Measurements from ENCODE around the gene MTREX. TPM values are rescaled to one million over a fixed set of nuclear protein-coding genes. Genes with fewer than 3 reads are reported as not detected.
A peak's percentile ranks its signal among the peaks of the same experiment; 100 is the strongest.

Gene MTREX
- total RNA-seq, 1 donor from 2014 or later, result 45.3 TPM

DNA sequence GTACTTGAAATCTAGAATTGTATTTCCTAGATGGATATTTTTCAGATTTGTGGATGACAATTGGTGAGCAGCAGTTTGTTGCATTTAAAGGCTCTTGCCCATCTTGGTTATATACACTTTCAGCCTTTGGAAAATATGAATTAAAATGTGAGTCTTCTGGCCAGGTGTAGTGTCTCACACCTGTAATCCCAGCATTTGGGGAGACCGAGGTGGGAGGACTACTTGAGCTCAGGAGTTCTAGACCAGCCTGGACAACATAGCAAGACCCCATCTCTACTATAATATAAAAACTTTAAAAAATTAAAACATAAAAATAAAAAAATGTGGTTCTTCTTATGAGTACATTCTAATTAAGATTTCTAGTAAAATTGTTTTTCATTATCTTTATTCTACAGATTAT, 102.0 kb downstream of the MTREX start:
- Mint-ChIP-seq H3K4me3 (ENCODE audit: unreplicated experiment) (no peak overlapping the region), H3K4me1 (ENCODE audit: low read depth) (peaks cover 3% of the 10 kb centered on the region), H3K36me3 (ENCODE audit: low read depth) (peaks cover 8% of the 10 kb centered on the region), H3K9me3 (ENCODE audit: low read depth) (no peaks in the 10 kb centered on the region), H3K27me3 (ENCODE audit: low read depth) (no peaks in the 10 kb centered on the region), H3K27ac (ENCODE audit: unreplicated experiment) (no peak overlapping the region)
- TF ChIP-seq, protein P1, sequence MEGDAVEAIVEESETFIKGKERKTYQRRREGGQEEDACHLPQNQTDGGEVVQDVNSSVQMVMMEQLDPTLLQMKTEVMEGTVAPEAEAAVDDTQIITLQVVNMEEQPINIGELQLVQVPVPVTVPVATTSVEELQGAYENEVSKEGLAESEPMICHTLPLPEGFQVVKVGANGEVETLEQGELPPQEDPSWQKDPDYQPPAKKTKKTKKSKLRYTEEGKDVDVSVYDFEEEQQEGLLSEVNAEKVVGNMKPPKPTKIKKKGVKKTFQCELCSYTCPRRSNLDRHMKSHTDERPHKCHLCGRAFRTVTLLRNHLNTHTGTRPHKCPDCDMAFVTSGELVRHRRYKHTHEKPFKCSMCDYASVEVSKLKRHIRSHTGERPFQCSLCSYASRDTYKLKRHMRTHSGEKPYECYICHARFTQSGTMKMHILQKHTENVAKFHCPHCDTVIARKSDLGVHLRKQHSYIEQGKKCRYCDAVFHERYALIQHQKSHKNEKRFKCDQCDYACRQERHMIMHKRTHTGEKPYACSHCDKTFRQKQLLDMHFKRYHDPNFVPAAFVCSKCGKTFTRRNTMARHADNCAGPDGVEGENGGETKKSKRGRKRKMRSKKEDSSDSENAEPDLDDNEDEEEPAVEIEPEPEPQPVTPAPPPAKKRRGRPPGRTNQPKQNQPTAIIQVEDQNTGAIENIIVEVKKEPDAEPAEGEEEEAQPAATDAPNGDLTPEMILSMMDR (IDR thresholded peaks at IDR 0.05), result no peak
- DNase-seq (ENCODE audit: low spot score), result no peak

DNA sequence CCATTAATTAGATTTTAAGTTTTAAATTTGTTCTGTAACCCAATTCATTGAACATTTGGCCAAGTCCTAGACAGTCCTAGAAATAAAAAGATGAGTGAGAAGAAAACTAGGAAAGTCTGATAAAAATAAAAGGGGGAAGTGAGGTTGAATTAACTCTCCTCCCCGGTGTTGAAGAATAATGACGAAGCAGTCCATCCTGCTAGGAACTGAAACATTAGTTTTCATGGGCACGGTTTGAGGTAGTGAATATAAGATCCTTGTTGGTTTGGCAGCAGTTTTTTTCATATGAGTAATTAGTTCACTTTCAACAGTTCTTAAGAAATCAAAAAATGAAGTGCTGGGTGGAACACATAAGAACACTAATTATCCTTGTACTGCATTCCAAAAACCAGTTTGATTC, 103.1 kb downstream of the MTREX start:
- peaks cover 10% of the 10 kb centered on the region for H3K36me3 Mint-ChIP-seq (ENCODE audit: low read depth)
- no peaks in the 10 kb centered on the region for H3K9me3 Mint-ChIP-seq (ENCODE audit: low read depth)
- no peak overlapping the region for H3K4me3 Mint-ChIP-seq (ENCODE audit: unreplicated experiment)
- no peak for DNase-seq (ENCODE audit: low spot score)
- H3K27ac Mint-ChIP-seq (ENCODE audit: unreplicated experiment), result no peak overlapping the region
- peaks cover 11% of the 10 kb centered on the region for H3K4me1 Mint-ChIP-seq (ENCODE audit: low read depth)
- no peaks in the 10 kb centered on the region for H3K27me3 Mint-ChIP-seq (ENCODE audit: low read depth)
- TF ChIP-seq, protein P1 (IDR thresholded peaks at IDR 0.05), result no peak

DNA sequence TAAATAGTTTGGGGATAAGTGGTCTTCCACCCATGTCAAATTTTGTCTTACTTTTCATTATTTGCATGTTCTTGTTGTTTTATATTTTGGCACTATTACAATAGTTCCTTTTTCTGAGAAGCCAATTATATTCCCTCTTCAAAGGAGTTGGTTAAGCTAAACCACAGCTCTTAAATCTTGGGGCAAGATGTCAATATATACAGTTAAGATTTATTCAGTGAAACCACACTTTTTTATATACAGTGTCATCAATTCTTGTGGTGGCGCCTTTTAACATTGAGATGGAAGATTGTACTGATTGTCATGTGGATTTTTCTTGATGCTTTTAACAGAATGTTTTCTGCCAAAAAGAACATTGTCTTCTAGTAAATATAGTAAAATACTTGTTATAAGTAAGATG, 104.1 kb downstream of the MTREX start:
- no peaks in the 10 kb centered on the region for H3K9me3 Mint-ChIP-seq (ENCODE audit: low read depth)
- no peaks in the 10 kb centered on the region for H3K27me3 Mint-ChIP-seq (ENCODE audit: low read depth)
- TF ChIP-seq, protein P1 (IDR thresholded peaks at IDR 0.05), result no peak
- no peak overlapping the region for H3K4me3 Mint-ChIP-seq (ENCODE audit: unreplicated experiment)
- no peak overlapping the region for H3K27ac Mint-ChIP-seq (ENCODE audit: unreplicated experiment)
- H3K4me1 Mint-ChIP-seq (ENCODE audit: low read depth), result peaks cover 16% of the 10 kb centered on the region
- H3K36me3 Mint-ChIP-seq (ENCODE audit: low read depth), result peaks cover 6% of the 10 kb centered on the region
- DNase-seq (ENCODE audit: low spot score), result no peak

DNA sequence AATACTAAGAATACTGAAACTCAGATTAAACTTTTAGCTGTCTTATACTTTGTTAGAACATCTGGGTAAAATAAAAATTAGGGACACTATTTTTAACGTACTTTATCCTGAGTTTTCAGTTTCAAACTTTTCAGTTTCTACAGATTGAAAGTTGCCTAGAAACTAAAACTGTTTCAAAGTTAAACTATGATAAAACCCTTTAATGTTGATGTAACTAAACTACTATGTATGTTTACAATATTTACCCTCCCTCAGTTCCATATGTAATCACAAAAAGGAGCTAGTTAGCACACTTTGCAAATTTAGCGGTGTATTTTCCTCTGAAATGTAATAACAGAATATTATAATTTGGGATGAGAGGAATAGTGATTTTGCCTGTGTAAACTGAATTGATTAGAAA, 105.9 kb downstream of the MTREX start:
- TF ChIP-seq, protein P1 (IDR thresholded peaks at IDR 0.05), result no peak
- DNase-seq (ENCODE audit: low spot score), result no peak
- no peaks in the 10 kb centered on the region for H3K9me3 Mint-ChIP-seq (ENCODE audit: low read depth)
- H3K27me3 Mint-ChIP-seq (ENCODE audit: low read depth), result no peaks in the 10 kb centered on the region
- no peak overlapping the region for H3K4me3 Mint-ChIP-seq (ENCODE audit: unreplicated experiment)
- H3K36me3 Mint-ChIP-seq (ENCODE audit: low read depth), result peaks cover 6% of the 10 kb centered on the region
- no peak overlapping the region for H3K27ac Mint-ChIP-seq (ENCODE audit: unreplicated experiment)
- peaks cover 25% of the 10 kb centered on the region for H3K4me1 Mint-ChIP-seq (ENCODE audit: low read depth)

DNA sequence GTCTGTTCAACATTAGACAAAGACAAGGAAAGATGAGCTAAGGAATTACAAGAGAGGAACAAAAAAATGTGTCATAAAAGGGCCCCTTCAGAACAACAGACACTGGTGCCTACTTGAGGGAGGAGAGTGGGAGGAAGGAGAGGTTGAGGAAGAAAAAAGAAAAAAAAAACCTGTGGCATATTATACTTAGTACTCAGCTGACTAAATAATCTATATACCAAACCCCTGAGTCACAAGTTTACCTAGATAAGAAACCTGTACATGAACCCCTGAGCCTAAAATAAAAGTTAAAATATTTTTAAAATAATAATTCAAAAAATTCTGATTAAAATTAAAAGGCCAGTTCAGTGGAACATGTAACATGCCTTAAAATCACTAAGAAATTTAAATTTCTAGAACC, 107.3 kb downstream of the MTREX start:
- peaks cover 39% of the 10 kb centered on the region for H3K4me1 Mint-ChIP-seq (ENCODE audit: low read depth)

More for the DNA sequence above, 107.3 kb downstream of the MTREX start:
- peaks cover 6% of the 10 kb centered on the region for H3K36me3 Mint-ChIP-seq (ENCODE audit: low read depth)
- DNase-seq (ENCODE audit: low spot score), result no peak
- H3K27me3 Mint-ChIP-seq (ENCODE audit: low read depth), result no peaks in the 10 kb centered on the region
- H3K27ac Mint-ChIP-seq (ENCODE audit: unreplicated experiment), result peak overlapping the region; percentile 41
- TF ChIP-seq, protein P1 (IDR thresholded peaks at IDR 0.05), result no peak
- H3K4me3 Mint-ChIP-seq (ENCODE audit: unreplicated experiment), result no peak overlapping the region
- H3K9me3 Mint-ChIP-seq (ENCODE audit: low read depth), result no peaks in the 10 kb centered on the region

All from chondrocyte (in vitro differentiated cells).